Measurements from ENCODE around the gene CTSW. TPM values are rescaled to one million over a fixed set of nuclear protein-coding genes. Genes with fewer than 3 reads are reported as not detected.

Gene CTSW
- total RNA-seq, 1 experiment from 2014 or later: not detected

DNA sequence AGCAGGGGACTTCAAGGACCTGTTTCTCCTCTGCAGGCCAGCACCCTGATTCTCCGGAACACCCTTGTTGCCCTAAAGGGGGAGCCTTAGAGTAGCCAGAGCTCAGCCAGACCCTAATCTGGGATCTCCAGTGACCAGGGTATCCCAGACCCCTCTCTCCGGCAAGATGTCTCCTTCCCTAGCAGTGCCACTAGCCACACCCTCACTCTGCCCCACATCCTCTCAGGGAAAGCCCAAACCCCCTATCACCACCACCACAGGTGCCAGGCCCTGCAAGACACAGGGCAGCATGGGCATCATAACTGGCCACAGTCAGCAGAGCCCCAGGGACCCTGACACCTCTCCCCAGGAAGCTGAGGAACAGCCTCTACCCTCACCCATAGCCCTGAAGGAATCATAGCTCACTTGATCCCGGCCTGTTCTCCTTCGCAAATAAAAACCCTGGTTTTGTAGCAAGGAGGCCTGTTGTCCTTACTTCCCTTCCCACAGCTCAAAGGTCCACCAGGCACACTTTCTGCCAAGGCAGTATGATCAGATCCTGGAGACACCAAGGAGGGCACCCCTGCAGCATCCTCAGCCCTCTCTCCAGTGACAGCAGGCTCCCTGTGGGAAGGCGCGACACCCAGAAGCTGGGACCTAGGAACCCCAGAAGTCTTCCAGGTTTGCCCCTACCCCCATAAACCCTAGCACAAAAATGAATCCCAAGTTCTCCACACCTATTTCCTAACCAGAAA, 26.2 kb upstream of the CTSW start:
- Mint-ChIP-seq H3K27me3 (ENCODE audit: insufficient read depth, unreplicated experiment) (no peaks in the 10 kb centered on the region), H3K27ac (ENCODE audit: unreplicated experiment) (peak overlapping the region; percentile 64), H3K4me3 (ENCODE audit: unreplicated experiment) (peak overlapping the region; percentile 68), H3K36me3 (ENCODE audit: insufficient read depth, unreplicated experiment) (peaks cover 88% of the 10 kb centered on the region), H3K4me1 (ENCODE audit: low read depth, unreplicated experiment) (peaks cover 39% of the 10 kb centered on the region), H3K9me3 (ENCODE audit: unreplicated experiment) (no peaks in the 10 kb centered on the region)
- Histone ChIP-seq H3K9me3 (0 out of 2 replicates have a peak, but pooled peaks cover 3% of the 10 kb centered on the region), H3K36me3 (ENCODE audit: control insufficient read depth, insufficient read depth, low read length) (peaks cover 12% of the 10 kb centered on the region; the same call in 1 of the 2 replicates), H3K4me1 (peaks cover 25% of the 10 kb centered on the region), H3K27me3 (replicated peaks; ENCODE audit: control insufficient read depth, insufficient read depth, low read length) (no peaks in the 10 kb centered on the region), H3K4me3 (ENCODE audit: low read depth, low read length) (no peak overlapping the region)
- BruUV-seq (replicated peaks): no TSS peak
- POLR2A ChIA-PET: interaction anchor here (0.6 to 1.4 kb wide), 2 partner anchors 35 to 133 kb away, joined by 3 to 7 read pairs; partner anchors contain the start of genes FIBP and RNASEH2C
- intact Hi-C loops (cut with micrococcal nuclease; ENCODE audit: unreplicated experiment): no loop called here
- CTCF ChIA-PET: interaction anchor here (0.6 to 1.4 kb wide), 5 partner anchors 26 to 136 kb away, joined by 3 to 9 read pairs (median 6); partner anchors contain the start of gene FIBP
- DNase-seq: no peak
- TF ChIP-seq, protein P1, sequence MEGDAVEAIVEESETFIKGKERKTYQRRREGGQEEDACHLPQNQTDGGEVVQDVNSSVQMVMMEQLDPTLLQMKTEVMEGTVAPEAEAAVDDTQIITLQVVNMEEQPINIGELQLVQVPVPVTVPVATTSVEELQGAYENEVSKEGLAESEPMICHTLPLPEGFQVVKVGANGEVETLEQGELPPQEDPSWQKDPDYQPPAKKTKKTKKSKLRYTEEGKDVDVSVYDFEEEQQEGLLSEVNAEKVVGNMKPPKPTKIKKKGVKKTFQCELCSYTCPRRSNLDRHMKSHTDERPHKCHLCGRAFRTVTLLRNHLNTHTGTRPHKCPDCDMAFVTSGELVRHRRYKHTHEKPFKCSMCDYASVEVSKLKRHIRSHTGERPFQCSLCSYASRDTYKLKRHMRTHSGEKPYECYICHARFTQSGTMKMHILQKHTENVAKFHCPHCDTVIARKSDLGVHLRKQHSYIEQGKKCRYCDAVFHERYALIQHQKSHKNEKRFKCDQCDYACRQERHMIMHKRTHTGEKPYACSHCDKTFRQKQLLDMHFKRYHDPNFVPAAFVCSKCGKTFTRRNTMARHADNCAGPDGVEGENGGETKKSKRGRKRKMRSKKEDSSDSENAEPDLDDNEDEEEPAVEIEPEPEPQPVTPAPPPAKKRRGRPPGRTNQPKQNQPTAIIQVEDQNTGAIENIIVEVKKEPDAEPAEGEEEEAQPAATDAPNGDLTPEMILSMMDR (IDR thresholded peaks at IDR 0.05; ENCODE audit: insufficient read depth in 1 of 2, low read depth in 1 of 2, low read length in 1 of 2, severe bottlenecking in 1 of 2, unreplicated experiment in 1 of 2): peak in 1 of 2 experiments; percentile 16

DNA sequence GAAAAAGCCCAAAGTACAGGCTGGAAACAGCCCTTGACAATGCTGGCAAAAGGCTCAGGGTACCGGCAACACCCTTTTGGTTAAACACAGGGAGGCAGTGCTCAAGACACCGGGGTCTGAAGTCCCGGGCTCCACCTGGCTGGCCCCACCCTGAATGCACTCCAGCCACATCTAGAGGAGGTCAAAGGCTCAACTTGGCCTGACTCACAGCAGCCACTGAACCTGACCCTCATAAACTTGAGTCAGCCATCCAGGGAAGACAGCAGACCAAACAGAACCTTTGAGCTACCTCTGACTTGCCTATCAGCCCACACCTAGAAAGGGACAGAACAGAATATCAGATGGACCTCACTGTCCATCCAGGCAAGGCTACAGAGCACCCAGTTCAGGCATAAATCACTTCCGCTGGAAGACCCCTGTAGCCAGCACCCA, 25.5 kb upstream of the CTSW start:
- ChIA-PET POLR2A (interaction anchor here (0.6 kb wide), 1 partner anchor 148 kb away, joined by 5 read pairs; the partner anchor contains the start of genes BANF1 and EIF1AD), CTCF (interaction anchor here (0.6 to 1.0 kb wide), 5 partner anchors 27 to 135 kb away, joined by 3 to 9 read pairs (median 7); partner anchors contain the start of gene FIBP)
- TF ChIP-seq, protein P1 (IDR thresholded peaks at IDR 0.05; ENCODE audit: insufficient read depth in 1 of 2, low read depth in 1 of 2, low read length in 1 of 2, severe bottlenecking in 1 of 2, unreplicated experiment in 1 of 2): no peak
- Mint-ChIP-seq H3K4me1 (ENCODE audit: low read depth, unreplicated experiment) (peaks cover 39% of the 10 kb centered on the region), H3K36me3 (ENCODE audit: insufficient read depth, unreplicated experiment) (peaks cover 92% of the 10 kb centered on the region), H3K27me3 (ENCODE audit: insufficient read depth, unreplicated experiment) (no peaks in the 10 kb centered on the region), H3K4me3 (ENCODE audit: unreplicated experiment) (peak overlapping the region; percentile 68), H3K9me3 (ENCODE audit: unreplicated experiment) (no peaks in the 10 kb centered on the region), H3K27ac (ENCODE audit: unreplicated experiment) (peak overlapping the region; percentile 64)
- H3K4me1 ChIP-seq: peaks cover 21% of the 10 kb centered on the region
- H3K4me3 ChIP-seq (ENCODE audit: low read depth, low read length): no peak overlapping the region
- BruUV-seq (replicated peaks): no TSS peak
- peak; percentile 61 to 73 for DNase-seq
- intact Hi-C loops (cut with micrococcal nuclease; ENCODE audit: unreplicated experiment): no loop called here
- peaks cover 12% of the 10 kb centered on the region; the same call in 1 of the 2 replicates for H3K36me3 ChIP-seq (ENCODE audit: control insufficient read depth, insufficient read depth, low read length)
- no peaks in the 10 kb centered on the region for H3K27me3 ChIP-seq (replicated peaks; ENCODE audit: control insufficient read depth, insufficient read depth, low read length)
- H3K9me3 ChIP-seq: 0 out of 2 replicates have a peak, but pooled peaks cover 3% of the 10 kb centered on the region

Measured in Caco-2 (cell line).